GM23248 (cell line): ENCODE results near the gene SH2D4B. TPM values are rescaled to one million over a fixed set of nuclear protein-coding genes. Genes with fewer than 3 reads are reported as not detected.

Experiments
- DNase-seq: peaks from one replicate; pipeline ENCODE4 v3.0.0-alpha.2; 2015
- H2AFZ ChIP-seq: fragments of 200-600 bp; sonication (generic); 2 replicates; pipeline ENCODE4 v1.6.1; 2016; ENCODE audit warnings: antibody characterized with exemption
- H3F3A ChIP-seq: fragments of 200-600 bp; sonication (generic); 2 replicates; pipeline ENCODE4 v1.6.1; 2016; ENCODE audit warnings: mild to moderate bottlenecking, antibody characterized with exemption, mixed run types; ENCODE audit not compliant: insufficient read depth
- H3K27ac ChIP-seq: fragments of 200-600 bp; sonication (generic); 2 replicates; pipeline ENCODE4 v1.5.1; 2016; ENCODE audit warnings: mild to moderate bottlenecking
- H3K27me3 ChIP-seq: fragments of 200-600 bp; sonication (generic); replicated peaks from 2 replicates; pipeline ENCODE4 v1.6.1; 2016; ENCODE audit warnings: mild to moderate bottlenecking; ENCODE audit not compliant: insufficient read depth
- H3K36me3 ChIP-seq: fragments of 200-600 bp; sonication (generic); 2 replicates; pipeline ENCODE4 v1.6.1; 2016; ENCODE audit warnings: low read depth, mild to moderate bottlenecking
- H3K4me1 ChIP-seq: fragments of 200-600 bp; sonication (generic); 2 replicates; pipeline ENCODE4 v1.6.1; 2016; ENCODE audit warnings: mild to moderate bottlenecking; ENCODE audit not compliant: insufficient read depth
- H3K4me2 ChIP-seq: fragments of 200-600 bp; sonication (generic); one replicate; pipeline ENCODE4 v1.6.1; 2016; ENCODE audit warnings: mild to moderate bottlenecking; ENCODE audit not compliant: unreplicated experiment
- H3K4me3 ChIP-seq: fragments of 200-600 bp; sonication (generic); 2 replicates; pipeline ENCODE4 v1.5.1; 2016; ENCODE audit warnings: mild to moderate bottlenecking
- H3K79me2 ChIP-seq: fragments of 200-600 bp; sonication (generic); 2 replicates; pipeline ENCODE4 v1.6.1; 2016; ENCODE audit warnings: mild to moderate bottlenecking; ENCODE audit not compliant: insufficient read depth
- H3K9ac ChIP-seq: fragments of 200-600 bp; sonication (generic); 2 replicates; pipeline ENCODE4 v1.6.1; 2016; ENCODE audit warnings: mild to moderate bottlenecking
- H3K9me2 ChIP-seq: fragments of 200-600 bp; sonication (generic); 2 replicates; pipeline ENCODE4 v1.6.1; 2016; ENCODE audit warnings: mixed run types, mild to moderate bottlenecking, moderate library complexity; ENCODE audit not compliant: insufficient read depth
- H3K9me3 ChIP-seq: fragments of 200-600 bp; sonication (generic); one replicate; pipeline ENCODE4 v1.6.1; 2017; ENCODE audit warnings: low read depth
- H4K20me1 ChIP-seq: fragments of 200-600 bp; sonication (generic); 2 replicates; pipeline ENCODE4 v1.6.0; 2016; ENCODE audit not compliant: insufficient read depth
- EZH2 ChIP-seq: fragments of 200-600 bp; sonication (generic); IDR thresholded peaks from 2 replicates; pipeline ENCODE4 v1.6.1; 2018; ENCODE audit warnings: antibody characterized with exemption, mild to moderate bottlenecking; ENCODE audit not compliant: insufficient read depth, poor library complexity, severe bottlenecking
- EZH2phosphoT487 ChIP-seq: fragments of 200-600 bp; sonication (generic); IDR thresholded peaks from 2 replicates; pipeline ENCODE4 v1.6.1; 2018; ENCODE audit warnings: antibody characterized with exemption, moderate library complexity, mild to moderate bottlenecking, low read depth; ENCODE audit not compliant: insufficient read depth
- WGBS, 2 experiments: methylation state at CpG; one replicate each; pipeline ENCODE4 v1.1.6; 2015 to 2017; ENCODE audit warnings: low lambda C conversion rate in 2 of 2, low coverage in 1 of 2; ENCODE audit errors: missing lambda C conversion rate in 2 of 2; 5-methylcytosine and 5-hydroxymethylcytosine counted together
- in situ Hi-C: fragments of 300-500 bp; cut with MboI; formaldehyde crosslinking; loops from 2 replicates; pipeline ENCODE4 v1.15.0; 2020
- polyA plus RNA-seq: library from polyadenylated mRNA; unstranded; fragments of >200 nt; fragmentation: Nextera tagmentation; extraction: Ambion mirVana; gene quantifications from 2 replicates; pipeline ENCODE4 v1.2.1, GENCODE V29; 2016
- total RNA-seq: library from RNA; depleted of rRNA; stranded (reverse); fragments of >200 nt; shearing (Covaris generic); gene quantifications from 2 replicates; pipeline ENCODE4 v1.2.3, GENCODE V29; 2014; rRNA removed

SH2D4B gene
- total and polyA plus RNA-seq, 2 experiments from 2014 or later = not detected

DNA sequence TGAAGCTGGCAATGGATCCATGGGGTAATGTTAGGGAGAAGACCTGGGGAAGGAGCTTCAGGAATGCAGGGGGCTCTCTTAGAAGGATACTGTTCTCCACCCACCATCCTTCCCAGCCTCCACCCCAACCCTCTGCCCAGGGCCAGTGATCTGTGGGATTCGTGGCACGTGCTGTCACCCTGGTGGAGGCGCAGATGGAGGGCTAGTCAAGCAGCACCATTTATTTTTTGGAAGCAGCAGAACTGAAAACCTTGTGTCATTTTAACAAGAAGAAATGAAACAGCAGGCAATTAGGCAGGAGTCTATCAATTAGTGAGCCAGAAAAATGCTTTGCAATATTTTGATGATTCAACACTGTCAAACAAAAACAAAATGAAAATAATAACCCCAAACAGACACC is 155.9 kb downstream of the SH2D4B start:
- no peaks in the 10 kb centered on the region for H3F3A ChIP-seq
- no peaks in the 10 kb centered on the region for H3K9me2 ChIP-seq
- no peaks in the 10 kb centered on the region for H3K27me3 ChIP-seq
- no peak for DNase-seq
- no peak overlapping the region for H3K9ac ChIP-seq
- no peak overlapping the region for H2AFZ ChIP-seq
- H4K20me1 ChIP-seq = no peaks in the 10 kb centered on the region
- no peaks in the 10 kb centered on the region for H3K36me3 ChIP-seq
- no peaks in the 10 kb centered on the region for H3K9me3 ChIP-seq
- 19 to 31% methylated on average over 3 of the region's 3 CpGs for WGBS, 2 experiments
- H3K4me2 ChIP-seq = no peak overlapping the region
- in situ Hi-C loops = no loop called here
- no peak overlapping the region for H3K27ac ChIP-seq
- TF ChIP-seq EZH2 (no peak), EZH2phosphoT487 (no peak)
- H3K79me2 ChIP-seq = no peaks in the 10 kb centered on the region
- no peaks in the 10 kb centered on the region for H3K4me1 ChIP-seq
- no peak overlapping the region for H3K4me3 ChIP-seq

DNA sequence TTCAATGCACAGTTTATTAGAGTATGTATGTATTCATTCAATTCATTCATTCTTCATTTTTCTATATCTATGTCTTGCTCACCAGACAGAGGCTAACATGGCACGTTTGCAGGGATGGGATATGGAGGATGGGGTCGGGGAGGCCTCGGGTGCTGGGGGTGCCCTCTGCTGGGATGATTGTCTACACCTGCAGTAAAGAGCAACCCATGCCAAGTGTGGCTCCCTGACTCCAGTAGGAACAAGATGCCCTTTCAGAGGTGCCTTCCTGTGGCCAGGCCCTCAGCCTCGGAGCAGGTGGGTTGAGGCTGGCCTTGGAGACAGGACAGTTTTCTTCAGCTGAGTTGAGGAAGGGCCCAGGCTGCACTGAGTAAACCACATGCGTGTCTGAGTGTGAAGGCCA is 157.2 kb downstream of the SH2D4B start:
- no peak for DNase-seq
- no peak for TF ChIP-seq EZH2
- no peak for TF ChIP-seq EZH2phosphoT487
- no peaks in the 10 kb centered on the region for H3K4me1 ChIP-seq
- no peak overlapping the region for H3K9ac ChIP-seq
- H3K36me3 ChIP-seq = no peaks in the 10 kb centered on the region
- no peaks in the 10 kb centered on the region for H3F3A ChIP-seq
- in situ Hi-C loops = no loop called here
- H3K4me3 ChIP-seq = no peak overlapping the region
- no peak overlapping the region for H3K27ac ChIP-seq
- no peaks in the 10 kb centered on the region for H3K79me2 ChIP-seq
- no peak overlapping the region for H3K4me2 ChIP-seq
- 42 to 45% methylated on average over 5 of the region's 5 CpGs for WGBS, 2 experiments
- H4K20me1 ChIP-seq = no peaks in the 10 kb centered on the region
- H3K27me3 ChIP-seq = no peaks in the 10 kb centered on the region
- no peaks in the 10 kb centered on the region for H3K9me2 ChIP-seq
- no peak overlapping the region for H2AFZ ChIP-seq
- no peaks in the 10 kb centered on the region for H3K9me3 ChIP-seq

Other genes with a start within 250 kb of the SH2D4B start
- gene MAT1A, start 248.2 kb upstream of the SH2D4B start, total RNA-seq = not detected in 2 replicates
- not detected in 2 replicates for gene MAT1A, start 248.2 kb upstream of the SH2D4B start, polyA plus RNA-seq
- not detected in 2 replicates for gene DYDC1, start 181.1 kb upstream of the SH2D4B start, total RNA-seq
- gene DYDC1, start 181.1 kb upstream of the SH2D4B start, polyA plus RNA-seq = not detected in 2 replicates
- gene DYDC2, start 181.1 kb upstream of the SH2D4B start, total RNA-seq = not detected in 2 replicates
- gene DYDC2, start 181.1 kb upstream of the SH2D4B start, polyA plus RNA-seq = not detected in 2 replicates
- gene PRXL2A, start 129.4 kb upstream of the SH2D4B start, total RNA-seq = not detected in 2 replicates
- gene PRXL2A, start 129.4 kb upstream of the SH2D4B start, polyA plus RNA-seq = 0.15 TPM in 1 of 2 replicates, not detected in the other
- gene TSPAN14, start 83.6 kb upstream of the SH2D4B start, total RNA-seq = 14.1 and 16.1 TPM in 2 replicates
- 22.9 and 23.7 TPM in 2 replicates for gene TSPAN14, start 83.6 kb upstream of the SH2D4B start, polyA plus RNA-seq